ENCODE results near the gene UBQLN3. TPM values are rescaled to one million over a fixed set of nuclear protein-coding genes. Genes with fewer than 3 reads are reported as not detected.

UBQLN3 gene
- polyA plus RNA-seq, 1 donor from 2014 or later = not detected

- Histone ChIP-seq H2AFZ (ENCODE audit: low read depth, low read length) (no peak within 1 kb of the TSS), H3F3A (ENCODE audit: insufficient read depth, low read length, poor library complexity, severe bottlenecking) (no peaks in the 10 kb centered on the region), H3K4me2 (ENCODE audit: low read length) (no peak within 1 kb of the TSS), H3K4me3 (ENCODE audit: low read length) (no peak within 1 kb of the TSS), H3K36me3 (ENCODE audit: insufficient read depth, low read length) (no peaks in the 10 kb centered on the region), H3K9me3 (ENCODE audit: low read length) (no peaks in the 10 kb centered on the region), H4K20me1 (ENCODE audit: insufficient read depth) (no peaks in the 10 kb centered on the region), H3K79me2 (replicated peaks; ENCODE audit: insufficient read depth, low read length) (no peaks in the 10 kb centered on the region), H3K27me3 (ENCODE audit: insufficient read depth, low read depth, low read length) (no peaks in the 10 kb centered on the region), H3K9me2 (ENCODE audit: insufficient read depth, low read length) (no peaks in the 10 kb centered on the region), H3K27ac (ENCODE audit: low read length) (no peak within 1 kb of the TSS), H3K9ac (ENCODE audit: low read length) (no peak within 1 kb of the TSS)
- no peak for TF ChIP-seq EP300 (conservative IDR thresholded peaks at IDR 0.05; ENCODE audit: poor library complexity, severe bottlenecking)
- TF ChIP-seq POLR2AphosphoS5 (IDR thresholded peaks at IDR 0.05) = no peak
- no peak for TF ChIP-seq TAF1 (IDR thresholded peaks at IDR 0.05; ENCODE audit: low read depth)
- TF ChIP-seq SMC3 (conservative IDR thresholded peaks at IDR 0.05; ENCODE audit: poor library complexity) = no peak
- TF ChIP-seq CTCF (IDR thresholded peaks at IDR 0.05; ENCODE audit: poor library complexity, severe bottlenecking) = no peak
These were observed 6.8 kb upstream of the UBQLN3 start, which contains the start of gene UBQLNL for GRCh38 chr11:5516599-5516998. TSS of gene UBQLNL (minus strand) at chr11:5516699. CDS start at chr11:5516441, 258 bp downstream.

GRCh38 chr11:5514841-5515240 is 5.1 kb upstream of the UBQLN3 start:
- Histone ChIP-seq H3K36me3 (ENCODE audit: insufficient read depth, low read length) (no peaks in the 10 kb centered on the region), H3K9me2 (ENCODE audit: insufficient read depth, low read length) (no peaks in the 10 kb centered on the region)

More at GRCh38 chr11:5514841-5515240, 5.1 kb upstream of the UBQLN3 start:
- no peak for TF ChIP-seq REST (IDR thresholded peaks at IDR 0.05; ENCODE audit: borderline replicate concordance)
- no peak for TF ChIP-seq EP300 (conservative IDR thresholded peaks at IDR 0.05; ENCODE audit: poor library complexity, severe bottlenecking)
- no peak overlapping the region for H3K27ac ChIP-seq (ENCODE audit: low read length)
- H3K4me2 ChIP-seq (ENCODE audit: low read length) = no peak overlapping the region
- H3K9me3 ChIP-seq (ENCODE audit: low read length) = no peaks in the 10 kb centered on the region
- H3K4me3 ChIP-seq (ENCODE audit: low read length) = no peak overlapping the region
- H4K20me1 ChIP-seq (ENCODE audit: insufficient read depth) = no peaks in the 10 kb centered on the region
- no peak overlapping the region for H3K9ac ChIP-seq (ENCODE audit: low read length)
- H3F3A ChIP-seq (ENCODE audit: insufficient read depth, low read length, poor library complexity, severe bottlenecking) = no peaks in the 10 kb centered on the region
- H3K79me2 ChIP-seq (replicated peaks; ENCODE audit: insufficient read depth, low read length) = no peaks in the 10 kb centered on the region
- H2AFZ ChIP-seq (ENCODE audit: low read depth, low read length) = no peak overlapping the region
- H3K27me3 ChIP-seq (ENCODE audit: insufficient read depth, low read depth, low read length) = no peaks in the 10 kb centered on the region
